HTERT RPE-1 (cell line): ENCODE results near the gene NRARP.

Experiments
- in situ Hi-C: fragments of 300-500 bp; cut with MboI; formaldehyde crosslinking; loops from 4 replicates; pipeline ENCODE4 v1.14.3; 2020; ENCODE audit warnings: low sequenced_read_pairs

NRARP gene

GRCh38 chr9:137278721-137279711 lies 23.1 kb downstream of the NRARP start:
- in situ Hi-C loops = no loop called here

DNA sequence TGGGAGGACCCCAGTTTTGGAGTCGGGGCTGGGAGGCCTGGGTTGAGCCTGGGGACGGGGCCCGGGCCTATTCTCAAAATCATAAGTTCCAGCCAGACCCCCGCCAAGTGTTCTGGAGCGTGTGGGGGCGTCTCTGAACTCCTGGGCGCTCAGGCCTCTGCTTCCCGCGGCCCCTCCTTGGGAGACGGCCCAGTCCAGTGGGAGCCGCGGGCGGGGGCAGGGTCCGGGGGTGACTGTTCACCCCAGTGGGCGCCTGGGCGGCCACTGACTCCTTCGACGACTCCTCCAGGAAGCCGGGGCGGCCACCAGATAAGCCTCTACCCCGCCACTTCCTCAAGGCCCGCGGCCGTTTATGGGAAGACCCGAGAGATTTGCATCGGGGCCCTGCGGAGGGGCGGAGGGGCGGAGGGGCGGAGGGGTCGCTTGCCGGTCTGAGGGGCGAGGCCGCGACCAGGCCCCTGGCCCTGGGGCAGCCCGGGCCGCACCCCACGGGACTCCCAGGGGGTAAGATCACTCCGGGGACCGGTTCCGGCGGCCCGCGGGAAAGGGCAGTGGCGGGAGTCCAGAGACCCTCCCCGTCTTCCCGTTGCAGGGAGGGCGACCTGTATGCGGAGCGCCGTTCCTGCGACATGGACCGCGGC lies 23.9 kb downstream of the NRARP start:
- in situ Hi-C loops = no loop called here

- in situ Hi-C loops = no loop called here
Observed at GRCh38 chr9:137277329-137278041, 24.6 kb downstream of the NRARP start, which contains the start of gene TOR4A. Gene TOR4A, plus strand, starts transcription at chr9:137277726. Its CDS starts 964 bp downstream, at chr9:137278690.

GRCh38 chr9:137276473-137277328 lies 25.4 kb downstream of the NRARP start:
- in situ Hi-C loops = no loop called here

DNA sequence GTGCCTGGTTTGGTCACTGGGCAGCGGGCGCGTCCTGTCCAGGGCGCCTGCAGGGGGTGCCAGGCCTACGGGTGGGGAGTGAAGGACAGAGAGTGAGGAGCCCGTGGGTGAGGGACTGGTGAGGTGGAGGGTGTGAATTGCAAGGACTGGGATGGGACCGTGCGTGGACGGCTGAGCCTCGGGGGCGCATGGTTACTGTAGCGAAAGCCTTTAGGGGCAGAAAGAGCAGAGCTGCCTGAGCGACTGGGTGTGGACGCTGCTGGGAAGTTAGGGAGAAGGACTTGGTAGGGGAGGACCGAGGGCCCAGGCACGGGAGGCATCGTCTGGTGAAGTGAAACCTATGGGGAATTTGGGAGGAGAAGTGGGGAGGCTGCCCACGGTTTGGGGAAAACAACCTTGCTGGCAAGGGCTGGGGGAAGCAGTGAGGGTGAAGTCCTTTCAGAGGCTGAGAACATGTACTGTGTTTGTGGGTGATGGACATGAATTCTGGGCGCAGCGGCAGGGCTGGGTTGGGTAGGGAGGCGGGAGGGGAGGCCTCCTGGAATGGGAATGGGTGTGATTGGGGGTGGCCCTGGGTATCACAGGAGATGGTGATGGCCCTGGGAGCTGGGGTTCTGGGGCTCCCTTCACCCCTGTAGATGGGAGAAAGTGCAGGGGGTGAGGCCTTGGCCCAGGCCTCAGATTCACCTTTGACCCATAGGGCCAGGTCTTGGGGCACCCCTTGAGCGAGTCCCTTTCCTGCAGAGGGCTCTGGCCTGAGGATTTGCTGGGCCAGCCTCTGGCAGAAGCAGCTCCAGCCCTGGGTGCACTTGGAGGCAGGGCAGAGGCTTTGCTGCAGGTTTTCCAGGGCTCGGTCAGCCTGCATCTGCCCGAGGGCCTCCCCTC lies 26.2 kb downstream of the NRARP start:
- in situ Hi-C loops = no loop called here

GRCh38 chr9:137275203-137275587 lies 26.9 kb downstream of the NRARP start:
- in situ Hi-C loops = no loop called here

DNA sequence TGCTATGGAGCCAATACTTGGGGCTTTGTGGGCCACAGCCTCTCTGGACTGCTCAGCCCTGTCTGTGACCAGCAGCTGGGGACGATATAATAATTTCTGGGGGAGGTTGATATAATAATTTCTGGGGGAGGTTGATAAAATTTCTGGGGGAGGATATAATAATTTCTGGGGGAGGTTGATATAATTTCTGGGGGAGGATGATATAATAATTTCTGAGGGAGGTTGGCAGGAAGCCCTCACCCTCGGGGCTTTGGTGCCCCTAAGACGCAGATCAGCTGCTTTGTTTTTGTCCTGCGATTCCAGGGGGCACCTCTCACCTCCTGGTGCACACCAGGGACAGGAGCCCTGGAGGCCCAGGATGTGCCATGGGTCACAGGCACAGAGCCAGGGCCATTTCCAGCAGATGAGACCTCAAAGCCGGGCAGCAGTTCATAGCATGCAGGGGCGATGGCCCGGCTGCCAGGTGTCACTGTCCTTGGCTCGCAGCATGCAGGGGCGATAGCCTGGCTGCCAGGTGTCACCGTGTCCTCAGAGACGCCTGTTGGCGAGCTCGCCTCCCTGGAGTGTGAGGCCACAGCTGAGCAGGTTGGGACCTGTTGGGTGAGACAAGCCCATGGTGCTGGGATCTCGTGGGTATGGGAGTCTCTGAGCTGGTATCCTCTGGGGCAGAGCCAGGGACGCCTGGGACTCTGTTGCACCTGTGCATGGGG lies 28.3 kb downstream of the NRARP start:
- in situ Hi-C loops = no loop called here

DNA sequence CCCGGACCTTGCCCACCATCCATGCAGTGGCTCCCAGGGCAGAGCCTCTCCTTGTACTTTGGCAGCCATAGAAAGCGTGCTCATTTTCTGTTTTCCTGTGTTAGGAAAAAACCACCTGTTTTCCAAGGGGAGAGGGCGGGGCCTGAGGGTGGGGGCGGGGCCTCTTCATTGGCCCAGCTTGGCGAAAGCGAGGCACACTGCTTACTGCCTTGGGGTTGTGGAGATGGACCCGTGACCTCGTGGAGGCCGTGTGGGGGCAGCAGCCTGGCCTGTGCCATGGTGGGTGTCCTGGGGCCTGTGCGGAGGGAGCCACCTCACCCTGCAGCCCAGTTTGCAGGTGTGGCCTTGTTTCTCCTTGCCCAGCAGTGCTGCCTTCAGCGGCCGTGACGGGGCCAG lies 29.0 kb downstream of the NRARP start:
- in situ Hi-C loops = no loop called here

- in situ Hi-C loops = no loop called here
Observed at GRCh38 chr9:137272241-137273094, 29.6 kb downstream of the NRARP start.

GRCh38 chr9:137271696-137272076 lies 30.4 kb downstream of the NRARP start:
- in situ Hi-C loops = no loop called here

GRCh38 chr9:137270929-137271695 lies 31.0 kb downstream of the NRARP start:
- in situ Hi-C loops = no loop called here

DNA sequence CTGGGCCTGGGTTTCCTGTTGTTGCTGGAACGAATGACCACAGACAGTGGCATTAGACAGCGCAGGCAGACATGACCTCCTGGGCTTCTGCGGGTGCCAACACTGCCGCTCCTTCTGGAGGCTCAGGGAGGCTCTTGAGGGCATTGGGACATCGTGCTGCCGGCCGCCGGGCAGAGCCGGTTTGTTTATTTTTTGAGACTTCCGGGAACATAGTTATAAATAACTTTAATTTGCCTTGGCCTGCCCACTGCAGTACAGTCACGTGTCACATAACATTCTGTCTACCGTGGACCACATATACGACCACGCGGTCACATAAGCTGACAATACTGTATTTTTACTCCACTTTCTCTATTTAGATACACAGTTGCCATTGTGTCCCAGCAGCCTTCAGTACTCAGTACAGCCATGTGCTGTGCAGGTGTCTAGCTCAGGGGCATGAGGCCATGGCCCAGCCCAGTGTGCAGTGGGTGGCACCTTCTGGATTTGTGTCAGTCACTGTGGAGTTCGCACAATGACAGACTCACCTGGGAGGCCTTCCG lies 32.8 kb downstream of the NRARP start:
- in situ Hi-C loops = no loop called here

GRCh38 chr9:137268538-137269201 lies 33.4 kb downstream of the NRARP start:
- in situ Hi-C loops = no loop called here

DNA sequence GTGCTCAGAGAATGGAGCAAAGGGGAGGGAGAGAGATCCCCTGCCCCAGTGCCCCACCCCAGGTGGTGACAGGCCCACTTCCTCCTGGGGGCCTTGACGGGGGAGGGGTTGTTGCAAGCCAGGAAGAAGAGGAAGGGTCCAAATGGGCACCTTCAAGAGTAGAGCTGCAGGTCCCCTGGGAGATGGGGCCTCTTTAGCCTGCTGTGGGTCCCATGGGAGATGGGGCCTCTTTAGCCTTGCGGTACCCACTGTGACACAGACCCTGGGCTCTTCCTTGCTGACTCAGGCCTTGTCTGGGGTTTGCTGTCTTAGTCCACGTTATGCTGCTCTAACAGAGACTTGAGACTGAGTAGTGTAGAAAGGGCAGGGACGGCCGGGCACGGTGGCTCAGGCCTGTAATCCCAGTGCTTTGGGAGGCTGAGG lies 34.1 kb downstream of the NRARP start:
- in situ Hi-C loops = no loop called here

DNA sequence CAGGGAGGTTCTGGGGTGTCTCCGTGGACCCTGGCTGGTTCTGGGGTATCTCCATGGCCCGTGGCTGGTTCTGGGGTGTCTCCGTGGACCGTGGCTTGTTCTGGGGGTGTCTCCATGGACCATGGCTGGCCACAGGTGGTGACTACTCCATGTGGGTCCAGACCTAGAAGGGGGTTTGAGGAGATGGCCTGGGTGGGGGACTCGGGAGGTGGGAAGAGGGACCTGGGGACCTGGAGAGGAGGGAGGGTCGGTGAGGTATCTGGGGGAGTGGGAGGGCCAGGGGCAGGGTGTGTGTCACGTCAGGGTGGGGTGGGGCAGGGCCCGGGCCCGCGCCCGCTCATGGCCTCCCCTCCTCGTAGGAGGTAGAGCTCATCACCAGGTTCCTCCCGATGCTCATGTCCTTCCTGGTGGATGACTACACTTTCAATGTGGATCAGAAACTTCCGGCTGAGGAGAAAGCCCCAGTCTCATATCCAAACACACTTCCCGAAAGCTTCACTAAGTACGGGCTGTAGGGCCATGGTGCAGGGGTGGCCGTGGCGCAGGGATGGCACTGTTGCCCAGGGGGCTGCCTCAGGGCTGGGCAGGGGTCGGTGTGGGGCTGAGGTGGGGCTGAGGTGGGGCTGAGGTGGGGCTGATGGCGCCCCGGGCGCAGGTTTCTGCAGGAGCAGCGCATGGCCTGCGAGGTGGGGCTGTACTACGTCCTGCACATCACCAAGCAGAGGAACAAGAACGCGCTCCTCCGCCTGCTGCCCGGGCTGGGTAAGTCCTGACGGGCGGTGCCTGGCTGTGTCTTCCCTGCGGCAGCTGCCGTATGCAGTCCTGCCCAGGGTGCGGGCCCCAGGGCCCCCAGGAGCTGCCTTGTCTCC lies 35.3 kb downstream of the NRARP start:
- in situ Hi-C loops = no loop called here

DNA sequence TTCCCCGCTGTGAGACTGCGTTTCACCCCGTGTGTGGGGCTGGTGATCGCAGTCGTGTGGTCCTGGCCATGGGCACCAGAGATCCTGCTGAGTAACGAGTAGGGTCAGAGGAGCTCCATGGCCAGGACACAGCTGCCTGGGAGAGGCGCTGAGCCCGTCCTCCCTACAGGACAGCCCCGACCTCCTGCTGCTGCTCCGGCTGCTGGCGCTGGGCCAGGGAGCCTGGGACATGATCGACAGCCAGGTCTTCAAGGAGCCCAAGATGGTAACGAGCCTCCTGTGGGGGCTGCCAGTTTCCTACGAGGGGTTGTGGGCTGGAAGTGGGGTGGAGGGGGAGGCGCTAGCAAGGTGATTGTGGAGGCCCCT lies 35.9 kb downstream of the NRARP start:
- in situ Hi-C loops = no loop called here
